Kidney tubule cell (primary cell): ENCODE measurements around the gene COL15A1.
A peak's percentile ranks its signal among the peaks of the same experiment; 100 is the strongest.
"Not testable (repeated sequence)": the region's sequence is repeated elsewhere in the genome, so short reads cannot be mapped to it uniquely, and the experiment has no call there.

ENCODE experiments used
- DNase-seq: peaks from one replicate; pipeline ENCODE4 v3.0.0-alpha.2; 2018; ENCODE audit warnings: low spot score

COL15A1 gene

DNA sequence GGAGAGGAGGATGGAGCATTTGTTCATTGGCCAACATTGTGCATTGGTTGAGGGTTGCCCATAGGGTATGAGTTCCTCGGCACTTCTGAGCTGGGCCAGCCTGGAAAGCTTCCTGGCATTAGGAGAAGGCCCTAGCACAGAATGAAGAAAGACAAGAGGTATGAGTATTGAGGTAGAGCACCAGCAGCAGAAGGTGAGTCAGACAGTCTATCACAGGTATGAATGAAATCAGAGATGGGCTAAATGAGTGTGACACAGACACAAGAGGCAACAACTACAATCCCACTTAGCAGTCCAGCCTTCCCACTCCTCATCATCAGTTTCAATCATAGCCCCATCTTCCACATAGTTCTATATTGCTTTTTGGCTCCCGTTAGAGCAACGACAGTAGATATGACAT is 135.8 kb downstream of the COL15A1 start:
- DNase-seq = peak; percentile 4

DNA sequence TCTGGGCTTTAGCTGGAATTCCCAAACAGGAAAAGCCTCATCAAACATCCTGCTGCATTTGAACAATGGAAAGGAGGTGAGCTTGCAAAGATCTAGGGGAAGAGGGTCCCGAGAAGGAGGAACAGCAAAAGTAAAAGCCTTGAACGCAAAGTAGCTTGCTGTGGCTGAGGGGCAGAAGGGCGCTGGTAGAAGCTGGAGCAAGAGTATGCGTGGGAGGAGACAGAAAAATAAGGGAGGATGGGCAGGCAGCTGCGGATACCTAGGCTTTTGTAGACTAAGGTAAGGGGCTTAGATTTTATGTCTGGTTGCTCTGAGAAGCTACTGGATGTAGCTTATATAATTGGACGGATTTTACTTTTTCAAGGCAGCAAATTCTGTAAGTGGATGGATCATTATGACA is 139.3 kb downstream of the COL15A1 start:
- no peak for DNase-seq

DNA sequence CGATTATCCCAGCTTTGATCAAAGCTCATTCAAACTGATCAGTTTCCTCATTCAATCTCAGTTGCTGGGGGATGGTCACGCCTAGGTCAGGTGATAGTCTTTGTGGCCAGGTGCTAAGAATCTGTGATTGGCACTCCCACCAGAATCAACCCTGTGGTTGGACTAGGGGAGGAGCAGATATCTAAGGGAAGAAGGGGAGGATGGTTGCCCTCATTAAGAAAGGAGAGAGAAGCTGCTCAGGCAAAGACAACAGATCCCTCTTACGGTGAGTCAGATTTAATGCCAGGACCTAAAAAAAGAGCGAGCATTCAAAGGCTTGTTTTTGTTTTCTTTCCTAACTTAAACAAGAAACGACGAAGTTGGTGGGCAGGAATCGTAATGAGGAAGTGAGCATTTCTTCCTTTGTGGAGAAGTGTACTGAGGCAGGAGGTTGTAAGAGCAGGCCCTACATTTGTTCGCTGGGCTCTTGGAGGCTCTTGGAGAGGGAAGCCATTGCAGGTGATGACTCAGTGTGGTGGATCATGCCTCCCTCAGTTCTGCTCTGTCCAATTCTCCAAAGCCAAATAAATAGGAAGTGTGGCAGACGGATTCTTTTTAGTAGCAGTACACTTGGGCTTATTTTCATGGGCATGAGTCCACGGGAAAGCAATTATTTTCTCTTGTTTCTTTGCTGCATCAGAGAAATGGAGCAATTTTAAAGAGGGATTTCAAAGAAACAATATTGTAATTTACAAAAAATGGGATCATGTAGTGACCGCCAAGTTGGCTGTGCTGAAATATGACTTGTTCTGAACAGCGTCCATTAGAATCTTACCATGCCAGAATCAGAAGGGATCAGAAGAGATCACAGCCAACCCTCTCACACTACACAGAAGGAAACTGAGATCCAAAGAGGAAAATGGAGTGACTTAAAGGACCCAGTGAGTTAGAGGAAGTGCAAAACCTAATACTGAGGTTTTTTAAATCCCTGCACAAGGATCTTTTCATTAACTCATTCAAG is 142.5 kb downstream of the COL15A1 start:
- peak; percentile 21 for DNase-seq

DNA sequence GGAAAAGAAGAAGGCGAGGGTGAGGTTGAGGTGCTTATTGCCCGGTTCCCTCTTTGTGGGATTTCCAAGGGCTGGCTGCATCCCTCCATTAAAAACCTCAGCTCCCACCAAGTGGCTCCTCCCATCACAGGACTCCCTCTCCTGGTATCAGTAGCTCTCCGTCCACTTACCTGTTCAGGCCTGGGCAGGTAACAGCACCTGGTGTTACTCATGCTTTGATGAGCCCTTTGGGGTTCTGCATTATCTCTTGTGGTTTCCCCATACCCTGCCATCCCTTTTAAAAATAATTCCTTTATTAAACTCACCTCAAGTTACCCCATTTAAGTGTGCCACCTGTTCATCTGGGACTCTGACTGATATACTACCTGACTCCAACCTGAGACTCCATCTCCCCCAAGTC is 143.8 kb downstream of the COL15A1 start:
- DNase-seq = no peak

DNA sequence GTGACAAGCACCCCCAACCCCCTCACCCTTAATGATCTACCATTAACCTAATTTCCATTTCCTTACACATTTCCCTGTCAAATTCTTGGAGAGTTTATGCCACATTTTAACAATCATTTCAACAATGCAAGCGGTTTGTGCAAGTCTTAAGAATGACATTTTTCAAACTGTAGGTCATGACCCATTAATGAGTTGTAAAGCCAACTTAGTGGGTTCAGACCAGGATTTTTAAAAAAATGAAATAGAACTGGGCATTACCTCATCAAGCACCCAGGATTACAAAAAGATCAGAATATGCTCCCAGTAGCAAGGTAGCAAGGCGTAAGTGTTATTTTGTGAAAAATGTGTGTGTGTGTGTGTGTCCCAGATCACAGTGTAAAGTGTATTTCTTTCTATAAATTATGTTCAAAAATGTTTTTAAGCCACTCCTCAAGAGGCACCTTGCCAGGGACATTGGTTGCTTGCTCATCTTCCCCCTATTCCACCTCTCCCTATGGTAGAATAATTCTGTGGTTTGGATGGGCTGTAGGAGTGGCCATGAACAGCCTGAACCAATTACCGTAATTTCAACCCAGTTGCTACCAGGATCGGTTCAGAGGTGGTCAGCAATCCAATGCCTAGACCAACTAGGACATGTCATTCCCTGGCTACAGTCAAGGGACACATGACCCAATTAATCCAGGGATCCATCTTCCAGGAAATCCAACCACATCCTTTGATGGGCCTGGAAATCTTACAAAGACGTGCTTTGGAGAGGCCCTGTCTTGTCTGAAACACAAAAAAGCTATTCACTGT is 146.8 kb downstream of the COL15A1 start:
- DNase-seq = peak; percentile 45

DNA sequence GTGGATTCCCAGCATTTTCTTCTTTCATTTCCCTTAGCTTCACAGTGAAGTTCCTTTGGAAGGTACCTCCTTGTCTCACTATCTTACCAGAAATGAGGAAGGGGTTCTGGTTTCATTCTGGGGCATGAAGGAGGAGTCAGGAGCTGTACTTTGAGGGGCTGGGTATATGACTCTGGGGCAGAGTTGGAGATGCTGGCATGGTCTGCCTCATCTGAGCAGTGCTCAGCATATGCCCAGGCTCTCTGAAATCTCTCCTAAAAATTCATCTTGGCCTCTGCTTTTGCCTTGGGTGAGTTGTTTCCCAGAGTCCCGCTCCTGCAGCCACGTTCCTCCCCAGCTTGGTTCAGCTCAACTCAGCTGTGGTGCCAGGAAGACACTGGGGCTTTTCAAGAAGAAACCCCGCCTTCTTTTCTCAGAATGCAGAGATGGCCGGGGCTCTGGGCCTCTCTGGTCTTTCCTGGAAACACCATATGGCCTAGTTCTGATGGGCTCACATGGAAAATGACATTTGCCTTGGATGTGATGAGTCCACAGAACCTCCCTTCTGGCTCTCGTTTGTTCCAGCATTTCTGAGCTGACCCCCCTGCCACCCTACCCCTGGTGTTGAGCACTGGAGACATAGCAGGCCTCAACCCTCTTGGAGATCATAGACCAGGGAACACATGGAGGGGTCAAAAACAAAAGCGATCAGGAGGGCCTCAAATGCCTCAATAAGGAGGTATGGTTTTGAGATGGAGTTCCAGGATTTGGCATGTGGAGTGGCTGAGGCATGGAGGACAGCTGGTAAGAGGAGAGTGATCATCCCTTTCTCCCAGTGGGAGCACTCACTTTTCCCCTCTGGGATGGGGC is 149.2 kb downstream of the COL15A1 start:
- DNase-seq = no peak

DNA sequence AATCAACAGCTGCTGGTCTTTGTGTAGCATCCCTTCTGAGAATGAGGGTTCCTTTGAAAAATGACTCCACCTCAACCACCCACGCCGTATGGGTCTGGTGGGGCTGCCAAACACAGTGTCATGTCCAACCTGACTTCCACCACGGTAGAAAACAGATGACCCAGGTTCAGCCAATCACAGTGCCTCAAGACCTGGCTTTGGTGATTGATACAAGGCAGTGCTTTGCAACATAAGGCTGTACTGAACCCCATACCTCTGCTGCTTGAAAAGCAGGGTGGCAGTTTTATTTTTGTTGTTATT is 149.7 kb downstream of the COL15A1 start:
- no peak for DNase-seq

DNA sequence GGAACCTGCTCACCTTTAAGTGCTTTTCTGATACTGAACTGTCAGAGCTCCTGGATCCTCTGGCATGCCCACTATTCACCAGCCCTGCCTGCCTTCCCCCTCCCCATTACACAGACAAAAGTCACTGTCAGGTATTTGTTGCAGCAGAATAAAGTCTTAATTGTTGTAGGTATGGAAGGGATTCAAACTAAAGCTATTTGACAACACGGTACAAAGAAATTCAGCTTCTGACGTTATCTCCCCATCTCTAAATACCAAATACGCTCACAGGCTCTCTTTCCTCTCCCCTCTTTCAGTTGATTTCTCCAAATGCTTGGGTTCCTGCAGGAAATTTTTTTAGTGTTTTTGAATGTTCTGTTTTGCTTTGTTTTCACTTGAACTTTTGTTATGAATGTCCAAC is 151.9 kb downstream of the COL15A1 start:
- no peak for DNase-seq

DNA sequence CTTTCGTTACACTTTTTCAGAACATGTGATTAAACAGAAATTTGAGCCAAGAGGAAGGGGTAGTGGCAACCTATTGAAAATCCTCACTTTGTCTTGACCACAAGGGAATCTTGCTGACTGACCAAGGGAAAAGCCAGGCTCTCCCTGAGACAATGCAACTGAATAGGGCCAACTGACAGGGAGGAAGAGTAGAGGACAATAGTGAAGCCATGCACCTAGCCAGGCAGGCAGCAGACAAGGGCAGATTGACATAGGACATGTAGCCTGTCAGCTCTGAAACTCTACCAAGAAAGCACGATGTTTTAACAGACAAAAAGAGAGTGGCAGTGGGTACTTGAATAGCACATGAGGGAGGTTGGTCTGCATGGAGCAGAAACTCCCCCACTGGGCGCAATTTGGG is 152.7 kb downstream of the COL15A1 start:
- no peak for DNase-seq

DNA sequence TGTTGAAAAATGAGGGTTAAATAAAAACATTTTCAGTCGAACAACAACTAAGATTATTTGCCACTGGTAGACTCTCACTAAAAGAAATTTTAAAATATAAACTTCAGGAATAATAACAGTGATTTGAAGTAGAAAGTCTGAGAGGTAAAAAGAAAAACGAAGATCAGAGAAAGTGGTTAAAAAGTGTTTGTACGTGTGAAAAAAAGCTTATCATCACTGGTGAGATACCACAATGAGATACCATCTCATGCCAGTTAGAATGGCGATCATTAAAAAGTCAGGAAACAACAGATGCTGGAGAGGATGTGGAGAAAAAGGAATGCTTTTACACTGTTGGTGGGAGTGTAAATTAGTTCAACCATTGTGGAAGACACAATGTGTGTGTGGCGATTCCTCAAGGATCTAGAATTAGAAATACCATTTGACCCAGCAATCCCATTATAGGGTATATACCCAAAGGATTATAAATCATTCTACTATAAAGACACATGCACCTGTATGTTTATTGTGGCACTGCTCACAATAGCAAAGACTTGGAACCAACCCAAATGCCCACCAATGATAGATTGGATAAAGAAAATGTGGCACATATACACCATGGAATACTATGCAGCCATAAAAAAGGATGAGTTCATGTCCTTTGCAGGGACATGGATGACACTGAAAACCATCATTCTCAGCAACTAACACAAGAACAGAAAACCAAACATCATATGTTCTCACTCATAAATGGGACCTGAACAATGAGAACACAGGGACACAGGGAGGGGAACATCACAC is 156.3 kb downstream of the COL15A1 start:
- not testable (repeated sequence) for DNase-seq

DNA sequence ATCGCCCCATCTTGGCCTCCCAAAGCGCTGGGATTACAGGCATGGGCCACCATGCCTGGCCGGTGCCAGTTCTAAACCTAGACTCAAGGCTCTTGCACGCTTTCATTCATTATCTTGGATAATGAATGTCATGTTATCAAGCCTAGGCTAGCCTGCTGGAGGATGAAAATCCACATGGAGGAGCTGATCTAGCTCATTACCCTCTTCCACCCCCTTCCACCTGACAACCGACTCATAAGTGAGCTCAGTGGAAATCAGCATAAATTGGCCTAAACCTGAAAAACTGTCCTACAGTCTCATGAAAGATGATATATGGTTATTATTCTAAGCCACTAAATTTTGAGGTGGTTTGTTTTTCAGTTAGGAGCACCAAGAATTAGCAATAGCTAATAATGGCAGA is 157.6 kb downstream of the COL15A1 start:
- DNase-seq = no peak

DNA sequence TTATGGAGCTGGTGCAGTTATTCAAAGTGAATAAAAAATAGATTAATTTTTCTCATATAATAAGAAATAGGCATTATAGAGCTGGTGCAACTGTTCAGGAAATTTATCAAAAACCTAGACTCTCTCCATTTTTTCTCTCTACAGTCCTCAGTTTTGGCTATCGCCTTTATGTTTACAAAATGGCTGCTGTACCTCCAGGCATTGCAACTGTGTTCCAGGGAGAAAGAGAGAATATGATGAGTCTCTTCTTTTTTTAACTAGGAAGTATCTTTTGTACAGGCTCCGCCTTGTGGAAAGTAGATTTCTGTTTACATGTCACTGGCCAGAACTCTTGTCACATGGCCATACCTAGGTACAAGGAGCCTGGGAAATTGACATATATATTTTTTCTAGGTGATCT is 158.1 kb downstream of the COL15A1 start:
- DNase-seq = no peak

DNA sequence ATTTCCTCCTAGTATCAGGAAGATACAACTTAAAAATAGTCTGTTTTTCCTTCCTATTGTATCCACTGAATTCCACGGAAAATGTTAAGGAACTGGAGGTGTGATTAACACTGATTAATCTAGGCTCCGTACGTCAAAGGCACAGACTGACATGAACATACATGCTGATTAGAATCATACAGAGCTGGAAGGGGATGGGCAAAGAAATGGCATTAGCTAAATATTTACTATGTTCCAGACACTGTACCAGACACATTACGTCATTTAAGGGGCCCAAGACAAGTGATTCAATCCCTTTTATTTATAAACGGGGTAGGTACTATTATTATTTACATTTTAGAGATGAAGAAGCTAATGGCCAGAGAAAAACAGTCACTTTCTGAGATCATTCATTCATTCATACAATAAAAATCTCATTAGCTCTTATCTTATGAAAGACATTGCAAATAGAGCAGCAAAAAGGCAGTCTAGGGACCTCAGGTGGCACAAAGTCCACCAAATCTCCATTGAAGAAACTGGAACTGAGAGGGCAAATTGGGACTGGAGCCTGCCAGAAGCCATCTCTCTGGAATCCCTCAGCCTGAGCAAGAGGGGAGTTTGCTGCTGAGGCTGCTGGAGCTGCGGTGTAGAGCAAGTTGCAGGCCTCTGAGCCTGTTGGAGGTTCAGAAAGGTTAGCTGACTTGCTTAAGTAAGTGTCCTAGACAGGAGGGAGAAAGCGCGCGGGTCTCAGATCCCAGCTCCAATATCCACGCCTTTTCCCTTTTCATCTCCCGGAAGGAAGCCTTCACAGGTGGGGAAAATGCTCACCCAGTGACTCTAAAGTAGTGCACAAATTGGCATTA is 159.6 kb downstream of the COL15A1 start:
- DNase-seq = peak; percentile 75

DNA sequence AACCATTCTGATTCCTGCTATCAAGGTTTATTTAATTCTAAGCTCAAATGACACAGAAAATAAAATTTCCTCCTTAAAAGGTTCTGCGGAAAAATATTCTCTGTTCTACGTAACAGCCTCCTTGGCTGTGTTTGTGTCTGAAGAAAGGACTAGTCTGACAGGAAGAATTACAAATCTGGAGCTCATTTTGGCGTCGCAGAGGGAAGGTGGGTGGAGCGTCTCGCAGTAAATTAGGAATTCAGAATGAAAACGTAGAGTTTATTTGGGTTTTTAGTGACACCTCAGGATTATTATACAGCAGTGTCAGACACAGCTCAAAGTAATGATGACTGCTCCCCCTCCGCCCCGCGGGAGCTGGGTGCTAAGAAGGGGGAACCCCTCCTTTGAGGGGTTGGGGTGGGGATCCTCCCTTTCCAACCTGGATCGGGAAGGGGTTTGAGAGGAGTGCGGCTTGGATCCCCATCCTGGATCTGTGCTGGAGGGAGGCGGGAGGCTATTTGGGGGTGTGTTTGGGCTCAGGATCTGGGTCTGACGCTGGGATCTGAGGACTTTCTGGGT is 160.3 kb downstream of the COL15A1 start:
- DNase-seq = peak; percentile 8

DNA sequence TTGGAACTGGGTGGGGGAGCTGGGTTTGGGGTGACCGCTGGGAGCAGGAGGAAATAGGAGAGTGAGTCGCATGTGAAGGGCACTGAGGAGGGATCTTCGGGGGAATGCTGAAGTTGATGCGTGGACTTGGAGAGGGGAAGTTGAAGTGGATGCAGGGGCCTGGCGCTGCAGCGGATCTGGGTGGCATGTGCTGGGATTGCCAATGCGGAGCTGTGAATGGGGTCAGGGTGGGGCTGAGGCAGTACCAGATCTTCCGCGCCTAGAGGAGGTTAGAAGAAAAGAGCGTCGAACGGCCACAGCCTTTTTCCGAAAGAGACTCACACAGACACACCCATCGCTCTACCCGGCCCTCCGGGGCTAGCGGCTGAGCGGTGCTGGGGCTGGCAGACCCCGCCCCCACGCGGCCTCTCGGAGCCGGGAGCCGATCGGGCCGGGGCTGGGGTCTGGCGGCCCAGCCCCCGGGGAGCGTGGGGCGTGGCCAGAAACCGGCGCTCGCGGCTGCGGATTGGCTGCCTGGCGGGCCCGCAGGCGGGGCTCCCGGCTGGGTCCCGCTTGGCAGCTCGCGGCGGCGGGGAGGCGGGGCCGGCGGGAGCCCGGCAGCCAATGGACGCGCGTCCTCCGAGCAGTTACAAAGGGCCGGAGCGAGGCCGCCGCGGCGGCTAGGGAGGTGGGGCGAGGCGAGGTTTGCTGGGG is 160.9 kb downstream of the COL15A1 start, which contains the start of gene TGFBR1:
TGFBR1 (plus strand) TSS at position 655 of the 693 bp plus-strand sequence. CDS start 93 bp downstream, outside the sequence.
- peak; percentile 95 for DNase-seq

DNA sequence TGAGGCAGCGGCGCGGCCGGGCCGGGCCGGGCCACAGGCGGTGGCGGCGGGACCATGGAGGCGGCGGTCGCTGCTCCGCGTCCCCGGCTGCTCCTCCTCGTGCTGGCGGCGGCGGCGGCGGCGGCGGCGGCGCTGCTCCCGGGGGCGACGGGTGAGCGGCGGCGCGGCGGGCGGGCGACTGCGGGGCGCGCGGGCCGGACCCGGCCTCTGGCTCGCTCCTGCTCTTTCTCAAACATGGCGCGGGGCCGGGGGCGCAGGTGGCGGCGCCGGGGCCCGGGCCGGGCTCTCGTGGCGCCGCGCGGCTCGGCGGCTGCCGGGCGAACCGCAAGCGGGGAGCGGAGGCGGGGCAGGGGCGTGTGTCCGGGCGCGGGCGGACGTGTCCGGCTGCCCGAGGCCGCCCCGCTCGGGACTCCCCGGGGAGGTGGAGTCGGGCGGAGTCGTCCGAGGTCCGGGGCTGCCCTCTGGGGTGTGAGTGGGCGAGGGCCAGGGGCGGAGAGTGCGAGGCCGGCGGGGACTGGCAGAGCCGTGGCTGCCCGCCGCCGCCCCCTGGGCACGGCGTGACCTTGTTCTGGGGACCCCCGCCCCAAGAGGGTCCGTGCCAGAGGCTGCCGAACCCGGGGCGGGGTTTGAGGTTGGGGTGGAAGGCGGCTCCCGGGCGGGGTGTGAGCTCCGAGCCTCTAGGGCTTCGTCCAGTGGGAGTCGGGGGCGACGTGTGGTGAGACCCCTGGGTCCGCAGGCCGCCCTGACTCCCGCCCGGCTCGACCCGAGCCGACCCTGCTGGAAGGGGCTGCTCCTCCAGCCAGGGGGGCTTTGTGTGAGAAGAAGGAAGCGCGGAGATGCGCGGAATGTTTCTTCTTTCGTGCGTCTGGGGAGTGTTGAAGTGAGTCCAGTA is 161.7 kb downstream of the COL15A1 start:
- DNase-seq = peak; percentile 87

DNA sequence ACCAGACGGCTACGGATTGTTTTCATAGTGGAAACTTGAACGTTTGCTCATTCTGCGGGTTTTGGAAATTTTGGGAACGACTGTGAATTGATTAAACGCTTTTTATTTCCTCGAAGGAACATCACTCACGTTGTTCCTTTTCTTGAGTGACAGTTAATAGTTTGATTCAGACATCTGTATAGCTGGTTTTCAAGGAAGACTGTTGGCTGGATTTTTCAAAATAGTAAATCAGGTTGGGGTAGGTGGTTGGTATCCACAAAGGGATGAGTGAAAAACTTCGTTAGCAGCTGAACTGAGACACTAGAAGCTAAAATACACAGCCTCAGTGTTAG is 162.3 kb downstream of the COL15A1 start:
- no peak for DNase-seq

DNA sequence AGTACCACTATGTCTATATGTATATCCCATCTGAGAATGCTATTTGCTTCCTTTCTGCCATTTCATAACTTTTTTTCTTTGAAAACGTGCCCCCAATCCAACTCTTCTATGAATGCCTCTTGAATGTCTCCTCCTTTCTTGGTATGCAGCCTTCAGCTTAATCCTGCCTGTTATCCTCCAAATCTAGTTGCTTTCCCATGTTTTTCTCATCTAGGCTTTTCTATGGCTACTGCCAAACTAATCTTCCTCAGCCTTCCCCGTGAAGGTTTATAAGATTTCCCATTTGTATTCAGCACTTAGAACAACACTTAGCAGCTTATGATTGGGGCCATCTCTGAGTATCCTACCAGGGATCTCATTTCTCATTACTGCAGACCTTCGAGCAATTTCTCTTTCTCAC is 163.7 kb downstream of the COL15A1 start:
- DNase-seq = no peak

DNA sequence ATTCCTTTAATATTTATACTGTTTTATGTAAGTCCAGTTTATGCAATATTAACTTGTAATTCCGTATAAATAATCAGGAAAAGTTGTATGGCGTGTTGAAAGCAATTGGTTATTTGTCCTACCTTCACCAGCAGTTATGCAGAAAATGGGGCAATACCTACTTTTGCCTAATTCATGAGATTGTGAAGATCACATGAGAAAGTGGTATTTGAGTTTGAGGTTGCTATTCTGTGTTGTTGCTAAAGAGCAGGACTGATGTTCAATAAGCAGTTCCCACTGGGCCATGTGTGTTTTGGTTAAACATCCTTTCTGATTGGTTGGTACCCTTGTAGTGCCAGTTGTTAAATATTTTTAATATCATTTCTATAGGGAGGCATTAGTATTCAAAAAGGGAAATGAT is 164.4 kb downstream of the COL15A1 start:
- no peak for DNase-seq
